NT2/D1 (cell line): Measurements from ENCODE around the gene BLOC1S4.

ENCODE experiments used
- SUZ12 ChIP-seq: IDR thresholded peaks from 2 replicates; pipeline ENCODE4 v1.6.1; 2011; ENCODE audit not compliant: insufficient read length, insufficient read depth; ENCODE audit errors: extremely low read depth
- YY1 ChIP-seq: IDR thresholded peaks from 2 replicates; pipeline ENCODE4 v1.6.1; 2011; ENCODE audit not compliant: insufficient read length, insufficient read depth
- ZNF274 ChIP-seq: IDR thresholded peaks from 2 replicates; pipeline ENCODE4 v1.6.1; 2011; ENCODE audit warnings: mild to moderate bottlenecking, low read depth, low read length

- TF ChIP-seq SUZ12 = no peak
- no peak for TF ChIP-seq YY1
- no peak for TF ChIP-seq ZNF274
Observed at GRCh38 chr4:6733358-6734164, 17.6 kb downstream of the BLOC1S4 start.
